GM04504 (cell line): ENCODE data around the gene PDLIM7.

Experiments
- DNase-seq: peaks from one replicate; pipeline ENCODE4 v3.0.0-alpha.2; 2012; ENCODE audit warnings: low read depth

PDLIM7 gene

DNA sequence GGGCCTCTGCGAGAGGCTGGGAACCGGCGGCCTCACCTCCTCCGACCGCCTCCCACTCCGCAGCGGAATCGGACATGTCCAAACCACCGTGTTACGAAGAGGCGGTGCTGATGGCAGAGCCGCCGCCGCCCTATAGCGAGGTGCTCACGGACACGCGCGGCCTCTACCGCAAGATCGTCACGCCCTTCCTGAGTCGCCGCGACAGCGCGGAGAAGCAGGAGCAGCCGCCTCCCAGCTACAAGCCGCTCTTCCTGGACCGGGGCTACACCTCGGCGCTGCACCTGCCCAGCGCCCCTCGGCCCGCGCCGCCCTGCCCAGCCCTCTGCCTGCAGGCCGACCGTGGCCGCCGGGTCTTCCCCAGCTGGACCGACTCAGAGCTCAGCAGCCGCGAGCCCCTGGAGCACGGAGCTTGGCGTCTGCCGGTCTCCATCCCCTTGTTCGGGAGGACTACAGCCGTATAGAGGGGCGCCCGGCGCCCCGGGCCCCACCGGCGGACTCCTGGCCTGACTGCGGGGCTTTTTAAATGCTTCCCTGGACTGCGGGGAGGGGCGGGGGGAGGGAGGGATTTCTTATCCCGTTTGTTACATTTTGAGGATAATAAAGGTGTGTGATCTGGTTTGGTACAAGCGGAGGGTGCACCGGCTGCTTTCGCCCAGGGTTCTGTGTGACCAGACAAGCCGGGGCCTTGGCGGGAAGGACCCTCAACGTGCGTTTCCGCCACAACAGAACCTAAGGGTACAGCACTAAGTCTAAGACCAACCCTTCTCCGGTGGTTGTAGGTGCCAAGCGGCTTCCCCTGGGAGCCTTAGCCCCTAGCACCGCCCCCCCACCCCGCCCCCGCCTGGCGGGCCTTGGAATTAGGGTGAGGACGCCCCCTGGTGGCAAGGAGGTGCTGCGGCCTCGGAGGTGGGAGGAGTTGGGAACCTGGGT lies 41.5 kb downstream of the PDLIM7 start:
- peak; percentile 71 for DNase-seq

DNA sequence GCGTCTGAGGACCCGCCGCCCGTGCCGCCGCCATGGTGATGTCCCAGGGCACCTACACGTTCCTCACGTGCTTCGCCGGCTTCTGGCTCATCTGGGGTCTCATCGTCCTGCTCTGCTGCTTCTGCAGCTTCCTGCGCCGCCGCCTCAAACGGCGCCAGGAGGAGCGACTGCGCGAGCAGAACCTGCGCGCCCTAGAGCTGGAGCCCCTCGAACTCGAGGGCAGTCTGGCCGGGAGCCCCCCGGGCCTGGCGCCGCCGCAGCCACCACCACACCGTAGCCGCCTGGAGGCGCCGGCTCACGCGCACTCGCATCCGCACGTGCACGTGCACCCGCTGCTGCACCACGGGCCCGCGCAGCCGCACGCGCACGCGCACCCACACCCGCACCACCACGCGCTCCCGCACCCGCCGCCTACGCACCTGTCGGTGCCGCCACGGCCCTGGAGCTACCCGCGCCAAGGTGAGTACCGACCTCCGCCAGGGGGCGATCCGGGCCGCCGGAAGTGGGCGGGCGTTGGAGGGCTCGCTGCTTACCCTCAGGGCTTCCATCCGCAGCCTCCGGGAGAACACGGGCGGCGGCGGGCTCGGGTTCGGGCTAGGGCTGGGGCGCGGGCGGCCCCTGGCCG lies 42.3 kb downstream of the PDLIM7 start:
- no peak for DNase-seq

DNA sequence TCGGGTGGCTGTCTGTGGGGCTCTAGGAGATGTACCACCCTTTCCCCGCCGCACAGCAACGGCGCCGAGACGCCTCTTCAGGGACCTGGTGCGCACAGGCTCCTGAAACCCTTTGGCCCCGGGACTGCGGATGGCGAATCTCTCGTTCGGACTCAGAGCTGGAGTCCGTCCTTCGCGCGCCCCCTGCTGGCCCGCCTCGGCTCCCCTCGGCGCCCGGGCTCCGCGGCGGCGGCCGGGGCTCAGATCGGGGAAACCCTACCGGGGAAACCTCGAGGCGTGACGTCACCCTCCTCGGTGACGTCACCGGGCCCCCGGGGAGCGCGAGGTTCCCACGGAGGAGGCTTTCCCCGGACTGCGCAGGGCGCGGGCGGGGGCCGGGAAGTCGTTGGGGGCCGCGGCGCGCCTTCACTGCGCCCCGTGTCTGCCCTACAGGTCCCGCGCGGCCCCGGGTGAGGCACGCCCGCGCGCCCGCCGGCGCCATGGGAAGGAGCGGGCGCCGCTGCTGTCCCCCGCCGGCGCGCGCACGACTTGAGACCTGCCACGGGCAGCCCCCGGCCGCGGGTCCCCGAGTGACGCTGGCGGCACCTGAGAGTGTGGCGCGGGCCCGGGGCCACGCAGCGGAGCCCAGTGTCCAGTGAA lies 42.9 kb downstream of the PDLIM7 start:
- peak; percentile 75 for DNase-seq

DNA sequence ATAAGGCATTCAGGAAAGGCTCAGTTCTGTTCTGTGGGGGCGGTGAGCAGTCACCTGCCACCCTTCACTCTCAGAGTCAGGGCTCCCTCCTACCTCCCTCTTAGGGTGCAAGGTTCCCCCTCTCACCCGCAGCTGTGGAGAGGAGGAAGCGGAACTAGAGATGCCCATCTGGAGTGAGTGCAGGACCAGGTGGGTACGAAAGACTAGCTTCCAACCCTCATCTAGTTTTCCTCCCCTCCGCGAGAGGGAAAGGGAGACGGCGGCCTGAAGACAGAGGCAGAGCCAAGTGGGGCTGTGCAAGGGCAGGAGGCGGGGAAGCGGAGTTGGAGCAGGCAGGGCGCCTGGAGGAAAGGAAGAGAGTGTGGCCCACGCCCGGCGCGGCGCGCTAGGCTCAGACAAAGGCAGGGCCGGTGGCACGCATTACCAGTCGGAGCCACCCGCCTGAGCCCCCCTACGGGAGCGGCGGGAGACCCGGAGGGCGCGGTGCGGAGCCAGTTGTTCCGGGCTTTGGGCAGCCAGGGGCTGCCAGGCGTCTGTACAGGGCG lies 43.5 kb downstream of the PDLIM7 start:
- DNase-seq: no peak

DNA sequence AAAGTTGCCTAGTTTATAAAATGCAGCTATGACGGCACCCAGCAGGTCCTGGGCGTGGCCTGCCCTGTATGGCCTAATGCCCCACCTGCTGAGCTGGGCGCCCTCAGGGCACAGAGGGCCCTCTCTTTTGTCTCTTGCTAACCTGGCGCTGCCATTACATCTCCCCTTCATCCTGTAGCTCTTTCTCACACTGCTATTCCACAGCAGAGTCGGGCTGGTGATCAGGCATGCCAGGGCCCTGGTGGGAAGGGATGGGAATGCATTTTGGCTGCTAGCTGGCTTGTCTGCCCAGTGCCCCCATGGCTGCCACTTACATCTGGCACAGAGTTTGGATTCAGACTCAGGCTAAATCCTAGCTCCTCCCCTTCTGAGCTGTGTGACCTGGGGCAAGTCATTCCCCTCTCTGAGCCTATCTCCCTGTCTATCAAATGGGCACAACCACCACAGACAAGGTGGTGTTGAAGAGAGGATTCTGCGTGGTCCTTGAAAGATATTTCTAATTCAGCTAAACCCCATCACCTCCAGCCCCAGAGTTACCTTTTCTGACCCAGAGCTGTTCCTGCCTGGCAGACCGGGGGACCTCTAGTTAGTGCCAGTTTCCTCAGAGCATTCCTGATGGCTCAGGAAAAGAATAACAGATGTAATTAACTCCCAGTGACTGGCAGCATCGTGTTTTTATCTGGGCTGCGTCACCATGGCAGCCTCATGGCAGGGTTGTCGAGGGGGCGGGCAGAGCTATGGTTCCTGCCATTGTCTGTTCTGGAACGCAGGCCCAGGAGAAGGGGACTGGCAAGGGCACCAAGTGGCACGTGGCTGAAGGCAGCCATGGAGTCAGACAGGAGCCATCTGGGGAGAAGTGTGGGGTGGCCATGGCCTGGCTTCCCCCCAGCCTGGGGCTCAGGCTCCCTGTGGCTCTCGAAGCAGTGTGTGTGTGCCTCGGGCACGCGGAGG lies 44.4 kb downstream of the PDLIM7 start:
- no peak for DNase-seq

DNA sequence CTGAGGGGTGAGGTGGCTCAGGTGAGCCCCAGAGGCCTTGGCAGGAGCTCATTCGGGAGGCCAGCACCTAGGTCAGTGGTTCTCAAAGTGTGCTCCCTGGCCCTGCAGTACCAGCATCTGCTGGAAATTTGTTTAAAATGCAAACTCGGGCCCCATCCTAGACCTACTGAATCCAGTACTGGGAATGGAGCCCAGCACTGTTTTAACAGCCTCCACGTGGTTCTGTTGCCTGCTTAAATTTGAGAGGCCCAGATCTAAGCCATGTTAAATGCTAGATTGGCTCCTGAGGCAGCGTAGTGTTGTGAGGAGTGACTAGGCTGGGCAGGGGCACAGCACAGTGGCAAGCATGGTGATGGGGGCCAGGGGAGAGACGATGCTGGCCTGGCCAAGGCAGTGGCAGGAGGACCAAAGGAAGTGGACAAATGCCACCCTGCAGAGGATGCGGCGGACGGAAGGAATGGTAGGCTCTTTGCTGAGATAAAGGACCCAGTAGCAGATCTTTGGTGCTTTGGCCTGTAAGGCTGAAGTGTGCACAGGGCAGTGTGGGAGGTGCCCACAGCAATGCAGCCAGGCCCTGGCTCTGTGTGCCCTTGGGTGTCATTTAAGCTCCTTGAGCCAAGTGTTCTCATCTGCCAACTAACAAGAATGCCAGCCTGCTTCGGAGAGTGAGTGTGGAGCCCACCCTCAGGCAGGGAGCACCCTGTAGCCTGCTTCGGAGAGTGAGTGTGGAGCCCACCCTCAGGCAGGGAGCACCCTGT lies 46.6 kb downstream of the PDLIM7 start:
- no peak for DNase-seq

DNA sequence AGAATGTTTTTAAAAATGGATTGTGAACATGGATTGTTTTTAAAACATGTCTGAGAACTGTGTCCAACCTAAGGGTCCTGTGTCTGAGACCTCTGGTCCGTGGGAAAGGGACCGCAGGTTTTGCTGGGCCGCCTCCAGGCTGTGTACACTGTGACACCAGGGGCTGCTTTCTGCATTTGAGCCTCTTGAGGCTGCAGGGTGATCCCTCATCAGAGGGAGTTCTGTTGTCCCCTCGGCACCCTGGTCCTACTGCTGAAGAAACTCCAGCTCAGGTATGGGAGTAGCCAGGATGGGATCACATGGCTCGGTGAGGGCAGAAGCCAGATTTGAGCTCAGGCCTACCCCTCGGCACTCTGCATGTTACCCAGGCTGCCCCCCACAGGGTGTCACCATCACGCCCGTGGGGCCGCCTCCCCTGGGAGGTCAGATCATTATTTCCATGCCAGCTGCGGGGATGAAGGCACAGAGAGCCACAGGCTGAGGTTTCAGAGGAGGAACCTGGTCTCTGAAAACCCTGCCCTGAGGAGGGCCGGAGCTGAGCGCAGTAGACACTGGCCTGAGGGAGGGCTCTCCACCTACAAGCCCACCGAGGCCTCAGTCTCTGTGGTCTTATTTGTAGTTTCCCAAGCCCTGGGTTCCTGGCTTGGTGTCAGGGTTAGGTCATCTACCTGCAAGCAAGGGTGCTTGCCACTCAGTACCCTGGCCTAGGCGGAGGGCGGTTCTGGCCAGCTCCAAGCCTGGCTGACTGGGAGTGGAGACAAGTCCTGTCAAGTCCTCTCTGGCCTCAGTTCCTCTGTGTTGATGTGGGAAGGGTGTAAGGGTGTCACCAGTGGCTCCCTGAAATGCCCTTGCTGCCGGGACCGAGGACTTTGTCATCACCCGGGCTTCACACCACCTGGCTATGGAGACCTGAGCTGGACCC lies 48.0 kb downstream of the PDLIM7 start:
- no peak for DNase-seq

DNA sequence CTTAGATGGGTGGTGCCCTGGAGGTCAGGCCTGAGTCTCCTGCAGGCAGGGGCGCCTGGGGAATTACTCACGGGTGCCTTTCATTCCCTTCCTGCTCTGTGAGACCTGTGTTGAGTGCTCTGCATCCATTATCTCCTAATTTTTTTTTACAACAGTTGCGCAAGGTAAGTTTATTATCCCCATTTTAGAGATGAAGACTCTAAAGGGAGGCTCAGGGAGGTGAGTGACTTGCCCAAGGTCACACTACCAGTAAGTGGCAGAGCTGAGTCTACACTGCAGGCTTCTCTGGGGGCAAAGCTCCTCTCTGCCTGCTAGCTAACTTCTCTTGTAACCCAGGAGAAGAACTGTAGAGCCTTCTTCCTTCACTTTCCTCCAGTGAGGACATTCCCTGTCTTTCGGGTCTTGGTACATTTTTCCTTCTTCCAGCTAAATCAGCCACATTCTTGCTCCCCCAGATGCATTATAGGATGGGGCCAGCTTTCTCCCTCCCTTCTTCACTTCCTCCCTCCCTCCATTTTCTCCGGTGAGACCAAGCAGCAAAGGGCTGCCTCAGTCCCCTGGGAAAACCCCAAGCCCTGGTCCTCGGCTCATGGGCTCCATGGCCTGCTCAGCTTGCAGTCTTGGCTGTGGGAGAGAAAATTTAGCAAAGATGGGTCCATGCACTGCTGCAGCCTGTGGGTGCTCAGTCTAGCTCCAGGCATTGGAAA lies 49.0 kb downstream of the PDLIM7 start:
- DNase-seq: no peak

DNA sequence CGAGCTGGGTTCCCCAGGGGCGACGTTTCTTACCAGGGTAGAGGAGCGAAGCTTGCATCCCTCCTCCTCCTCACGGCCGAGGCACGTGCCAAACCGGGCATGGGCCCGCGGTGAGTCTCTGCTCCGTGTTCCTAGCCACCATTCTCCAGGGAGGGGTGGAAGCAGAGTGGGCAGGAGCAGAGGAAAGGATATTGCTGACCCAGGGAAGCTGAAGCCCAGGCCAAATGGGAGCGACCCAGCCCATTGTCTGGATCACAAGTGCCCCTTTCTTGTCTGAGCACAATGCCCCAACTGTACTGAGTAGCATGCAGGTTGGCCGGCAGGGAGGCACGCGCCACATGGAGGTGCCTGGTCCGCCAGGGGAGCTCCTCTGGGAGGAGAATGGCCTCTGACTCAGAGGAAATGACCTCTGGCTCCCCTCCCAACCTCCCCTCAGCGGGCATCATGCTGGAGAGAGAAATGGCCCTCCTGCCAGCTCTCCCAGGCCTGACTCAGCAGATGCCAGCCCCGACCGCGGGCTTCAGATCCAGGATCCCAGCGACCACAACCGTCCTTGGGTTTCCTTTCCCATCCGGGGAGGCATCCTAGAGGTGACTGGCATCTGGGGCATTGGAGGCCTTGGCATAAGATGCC lies 49.7 kb downstream of the PDLIM7 start:
- no peak for DNase-seq

DNA sequence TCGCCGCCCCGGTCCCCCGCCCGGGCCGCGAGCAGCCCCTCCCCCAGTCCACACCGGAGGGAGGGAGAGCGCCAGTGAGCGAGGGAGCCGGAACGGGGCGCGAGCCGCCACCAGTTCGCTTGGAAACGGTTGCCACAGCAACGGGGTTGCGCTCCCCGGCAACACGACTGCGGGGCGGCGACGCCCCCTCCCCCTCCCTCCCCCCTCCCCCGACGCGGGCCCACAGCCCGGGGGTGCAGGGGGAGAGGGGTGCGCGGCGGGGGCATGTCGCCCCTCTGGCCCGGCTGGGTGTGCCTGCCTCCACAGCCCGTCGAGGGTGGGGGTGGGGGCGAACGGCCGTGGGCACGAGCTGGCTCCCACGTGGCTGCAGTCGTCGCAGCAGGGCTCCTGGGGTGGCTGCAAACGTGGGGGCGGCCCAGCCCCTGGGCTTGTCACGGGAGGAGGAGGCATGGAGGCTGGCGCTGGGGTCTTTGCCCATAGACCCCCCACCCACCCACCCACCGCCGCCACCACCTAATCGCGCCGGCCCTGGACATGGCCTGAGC lies 50.3 kb downstream of the PDLIM7 start:
- no peak for DNase-seq

DNA sequence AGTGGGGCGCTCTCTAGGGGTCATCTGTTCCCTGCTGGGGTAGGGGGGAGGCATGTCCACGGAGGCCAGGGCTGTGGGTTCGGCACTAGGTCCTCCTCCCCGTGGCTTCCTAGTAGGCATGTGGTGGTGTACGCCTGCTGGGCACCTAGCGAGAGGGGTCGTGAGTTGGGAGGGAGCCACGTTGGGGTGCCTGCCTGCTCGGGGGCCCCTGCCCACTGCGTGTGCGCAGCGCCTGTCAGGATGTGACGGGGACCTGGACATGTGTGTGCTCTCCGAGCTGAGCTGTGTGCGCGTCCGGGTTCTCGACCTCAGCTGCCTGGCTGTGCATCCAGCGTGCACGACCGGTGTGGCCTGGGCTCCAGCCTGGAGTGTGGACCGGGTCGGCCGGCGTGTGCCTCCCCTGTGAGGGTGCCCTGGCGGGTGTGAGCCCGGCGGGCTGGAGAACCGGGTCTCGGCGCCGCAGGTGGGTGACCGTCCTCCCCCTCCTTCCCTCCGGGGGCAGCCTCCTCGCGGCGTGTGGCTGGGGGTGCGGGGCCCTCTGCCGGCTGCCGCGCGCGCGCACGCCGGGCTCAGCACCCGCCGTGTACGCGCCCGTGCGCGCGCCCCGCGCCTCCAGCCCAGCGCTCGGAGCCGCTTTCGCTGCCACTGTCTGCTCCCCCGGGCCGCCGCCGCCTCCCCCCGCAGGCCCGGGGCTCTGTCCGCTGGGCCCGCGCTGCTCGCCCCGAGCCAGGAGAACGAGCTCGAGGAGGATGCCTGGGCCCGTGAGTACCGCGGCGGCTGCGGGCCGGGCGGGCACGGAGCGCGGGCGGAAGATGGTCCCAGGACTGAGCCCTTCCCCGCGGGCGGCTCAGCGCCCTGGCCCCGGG lies 51.0 kb downstream of the PDLIM7 start, which contains the start of gene PRR7:
PRR7 (plus strand) TSS at position 615 of the 866 bp plus-strand sequence. CDS start 8,254 bp downstream, outside the sequence.
- DNase-seq: no peak

DNA sequence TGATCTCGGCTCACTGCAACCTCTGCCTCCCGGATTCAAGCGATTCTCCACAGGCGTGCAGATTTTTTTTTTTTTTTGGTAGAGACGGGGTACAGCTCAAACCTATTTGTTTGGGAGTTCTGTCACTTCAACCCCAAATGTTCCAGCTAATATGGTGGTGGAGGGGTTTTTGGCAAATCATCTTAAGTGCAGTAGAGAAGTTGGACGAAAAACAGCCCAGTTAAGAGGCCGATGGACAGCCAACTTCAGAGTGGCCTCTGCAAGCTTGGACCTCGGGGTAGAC lies 51.5 kb downstream of the PDLIM7 start:
- DNase-seq: no peak

DNA sequence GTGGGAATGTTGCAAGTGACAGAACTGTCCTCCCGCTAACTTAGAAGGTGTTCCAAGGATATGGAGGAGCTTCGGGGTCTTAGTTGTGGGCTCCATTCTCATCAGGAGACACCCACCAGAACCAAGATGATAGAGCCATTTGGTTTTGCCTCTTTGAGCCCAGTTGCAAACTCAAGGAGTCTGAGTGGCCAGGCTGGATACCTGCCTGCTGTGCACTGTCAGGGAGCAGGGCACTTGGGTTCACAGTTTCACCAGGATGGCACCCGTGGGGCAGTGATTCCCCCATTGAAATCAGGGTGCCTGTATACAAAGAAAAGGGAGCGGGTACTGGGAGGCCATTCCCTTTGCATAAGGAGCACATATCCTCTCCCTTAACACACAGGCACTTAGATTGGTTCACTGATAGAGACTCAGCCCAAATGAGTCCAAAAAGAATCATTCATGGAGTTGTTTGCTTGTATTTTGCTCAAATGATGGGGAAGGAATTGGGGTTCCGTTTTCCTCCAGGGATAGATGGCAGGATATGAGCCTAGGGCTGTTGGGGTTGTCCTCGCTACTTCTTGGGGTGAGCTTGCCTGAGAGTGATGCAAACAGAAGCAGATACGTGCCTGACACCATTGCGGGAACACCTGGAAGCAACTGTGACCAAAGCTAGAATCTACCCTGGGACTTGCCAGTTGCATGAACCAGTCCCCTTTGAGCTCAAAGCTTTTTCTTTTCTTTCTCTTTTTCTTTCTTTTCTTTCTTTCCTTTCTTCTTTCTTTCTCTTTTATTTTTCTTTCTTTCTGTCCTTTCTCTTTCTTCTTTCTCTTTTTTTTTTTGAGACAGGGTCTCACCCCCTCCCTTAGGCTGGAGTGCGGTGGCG lies 52.1 kb downstream of the PDLIM7 start:
- DNase-seq: no peak

DNA sequence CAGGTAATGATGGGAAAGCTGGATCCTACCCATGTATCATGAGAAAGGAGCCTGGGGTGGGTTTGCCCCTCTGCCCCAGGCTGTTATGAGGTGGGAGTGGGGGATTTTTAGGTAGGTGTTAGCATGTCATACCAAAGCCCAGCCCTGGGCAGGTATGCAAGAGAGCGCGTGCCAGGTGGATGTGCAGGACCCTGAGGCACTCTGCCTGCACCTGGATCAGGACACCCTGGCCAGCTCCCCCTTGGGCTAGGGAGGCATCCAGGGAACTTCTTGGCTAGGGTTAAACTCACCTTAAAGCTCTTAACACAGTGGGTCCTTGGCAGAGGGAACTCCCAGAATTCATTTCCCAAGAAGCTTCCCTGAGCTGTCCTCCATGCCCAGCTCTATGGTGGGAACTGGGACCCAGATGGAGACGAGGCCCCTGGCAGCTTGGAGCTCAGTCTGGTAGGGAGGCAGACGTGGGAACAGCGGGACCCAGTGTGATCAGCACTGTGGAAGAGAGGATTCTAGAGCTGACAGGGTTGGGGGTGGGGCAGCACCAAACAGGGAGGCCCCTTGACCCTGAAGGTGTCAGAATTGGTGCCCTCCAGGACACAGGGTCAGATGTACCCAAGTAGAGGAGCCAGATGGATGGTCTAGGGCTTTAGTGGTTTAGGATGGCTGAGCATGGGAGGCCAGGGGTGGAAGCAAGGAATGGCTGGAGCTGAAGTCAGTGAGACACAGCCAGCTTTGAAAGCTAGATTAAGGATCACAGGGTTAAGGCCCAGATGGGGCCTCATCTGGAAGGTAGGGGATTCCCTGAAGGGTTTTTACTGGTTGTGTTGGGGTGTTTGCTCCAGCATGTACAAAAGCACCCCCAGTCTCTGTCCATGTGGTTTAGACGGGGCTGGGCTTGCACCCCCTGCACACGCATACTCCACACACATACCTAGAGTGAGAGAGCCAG lies 53.0 kb downstream of the PDLIM7 start:
- DNase-seq: no peak
